Measurements from ENCODE around the gene TRMT10A.

Gene TRMT10A

DNA sequence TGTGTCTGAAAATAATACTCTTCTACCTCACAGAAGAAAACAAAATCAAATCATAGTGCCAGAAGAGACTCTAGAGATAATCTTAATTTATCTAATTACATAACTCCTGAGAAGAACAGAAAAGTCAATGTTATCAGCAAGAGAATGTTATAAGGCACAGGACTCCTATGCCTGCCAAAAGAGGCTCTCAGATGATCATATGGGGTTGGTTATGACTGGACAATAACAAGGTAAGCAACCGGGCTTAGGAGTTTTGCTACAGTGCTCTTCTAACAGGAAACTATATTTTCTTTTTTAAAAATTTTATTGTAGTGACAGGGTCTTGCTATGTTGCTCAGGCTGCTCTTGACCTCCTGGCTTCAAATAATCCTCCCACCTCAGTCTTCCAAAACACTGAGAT, 56.5 kb downstream of the TRMT10A start:
- no peak overlapping the region for H3K4me3 ChIP-seq (ENCODE audit: low read depth, low read length)
- CTCF ChIA-PET = no interaction called here
- POLR2A ChIA-PET = no interaction called here
- no peak for DNase-seq (ENCODE audit: low read depth, low spot score)
- TF ChIP-seq, protein P1, sequence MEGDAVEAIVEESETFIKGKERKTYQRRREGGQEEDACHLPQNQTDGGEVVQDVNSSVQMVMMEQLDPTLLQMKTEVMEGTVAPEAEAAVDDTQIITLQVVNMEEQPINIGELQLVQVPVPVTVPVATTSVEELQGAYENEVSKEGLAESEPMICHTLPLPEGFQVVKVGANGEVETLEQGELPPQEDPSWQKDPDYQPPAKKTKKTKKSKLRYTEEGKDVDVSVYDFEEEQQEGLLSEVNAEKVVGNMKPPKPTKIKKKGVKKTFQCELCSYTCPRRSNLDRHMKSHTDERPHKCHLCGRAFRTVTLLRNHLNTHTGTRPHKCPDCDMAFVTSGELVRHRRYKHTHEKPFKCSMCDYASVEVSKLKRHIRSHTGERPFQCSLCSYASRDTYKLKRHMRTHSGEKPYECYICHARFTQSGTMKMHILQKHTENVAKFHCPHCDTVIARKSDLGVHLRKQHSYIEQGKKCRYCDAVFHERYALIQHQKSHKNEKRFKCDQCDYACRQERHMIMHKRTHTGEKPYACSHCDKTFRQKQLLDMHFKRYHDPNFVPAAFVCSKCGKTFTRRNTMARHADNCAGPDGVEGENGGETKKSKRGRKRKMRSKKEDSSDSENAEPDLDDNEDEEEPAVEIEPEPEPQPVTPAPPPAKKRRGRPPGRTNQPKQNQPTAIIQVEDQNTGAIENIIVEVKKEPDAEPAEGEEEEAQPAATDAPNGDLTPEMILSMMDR (IDR thresholded peaks at IDR 0.05; ENCODE audit: insufficient read depth, low read length, missing control alignments) = no peak

DNA sequence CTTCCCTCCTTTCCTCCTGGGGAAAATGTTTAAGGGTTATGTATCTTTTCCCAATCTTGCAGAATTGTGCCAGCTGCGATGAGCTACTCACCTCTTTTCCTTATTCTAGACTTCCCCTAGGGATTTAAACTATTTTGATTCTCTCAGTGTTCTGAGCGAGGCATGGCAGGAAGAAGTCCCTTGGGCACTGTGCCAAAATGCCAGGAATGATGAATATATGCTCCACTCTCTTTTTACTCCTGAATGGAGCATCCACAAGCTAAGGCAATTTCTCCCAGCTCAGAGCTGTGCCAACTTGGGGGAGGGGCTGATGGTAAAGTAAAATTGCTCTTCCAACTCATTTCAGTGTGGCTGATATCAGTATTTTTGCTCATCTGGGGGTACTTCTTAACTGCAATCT, 57.1 kb downstream of the TRMT10A start:
- POLR2A ChIA-PET = no interaction called here
- CTCF ChIA-PET = no interaction called here
- TF ChIP-seq, protein P1 (IDR thresholded peaks at IDR 0.05; ENCODE audit: insufficient read depth, low read length, missing control alignments) = no peak
- no peak for DNase-seq (ENCODE audit: low read depth, low spot score)
- H3K4me3 ChIP-seq (ENCODE audit: low read depth, low read length) = no peak overlapping the region

DNA sequence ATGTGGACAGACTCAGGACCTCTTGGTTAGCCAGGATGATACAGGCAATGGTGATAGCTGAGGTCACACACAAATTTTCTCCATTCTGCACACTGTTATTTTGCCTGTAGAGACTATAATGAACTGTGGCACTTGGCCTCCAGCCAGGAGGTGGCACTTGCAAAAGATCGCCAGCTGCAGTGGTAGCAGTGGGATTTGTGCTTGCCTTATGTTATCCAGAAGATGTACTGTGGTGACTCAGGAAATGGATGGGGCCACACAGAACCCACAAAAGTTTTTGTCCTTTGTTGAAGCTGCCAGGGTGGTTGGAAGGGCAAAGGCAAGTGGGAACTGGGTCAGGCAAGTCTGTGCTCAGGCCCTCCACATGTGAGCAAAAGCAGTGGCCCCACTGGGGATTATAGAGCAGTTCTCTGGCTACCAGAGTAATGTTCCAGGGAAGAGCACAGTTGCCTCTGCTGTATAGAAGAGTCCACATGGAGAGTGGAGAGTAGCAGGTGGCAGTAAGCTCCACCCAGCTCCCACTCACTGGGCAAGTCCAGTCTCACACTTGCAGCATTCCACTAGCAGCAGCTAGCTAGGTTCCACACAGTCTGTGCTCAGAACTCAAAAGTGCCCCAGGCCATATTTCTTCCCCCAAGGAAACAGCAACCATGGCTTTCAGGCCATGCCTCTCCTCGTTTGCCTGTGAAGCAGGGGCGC, 58.9 kb downstream of the TRMT10A start:
- ChIA-PET POLR2A (no interaction called here), CTCF (no interaction called here)
- H3K4me3 ChIP-seq (ENCODE audit: low read depth, low read length) = no peak overlapping the region
- DNase-seq (ENCODE audit: low read depth, low spot score) = no peak
- TF ChIP-seq, protein P1 (IDR thresholded peaks at IDR 0.05; ENCODE audit: insufficient read depth, low read length, missing control alignments) = no peak
